ENCODE results near the gene XPO6. TPM values are rescaled to one million over a fixed set of nuclear protein-coding genes. Genes with fewer than 3 reads are reported as not detected.

XPO6 gene
- total RNA-seq, 1 experiment from 2014 or later, result 135 TPM

DNA sequence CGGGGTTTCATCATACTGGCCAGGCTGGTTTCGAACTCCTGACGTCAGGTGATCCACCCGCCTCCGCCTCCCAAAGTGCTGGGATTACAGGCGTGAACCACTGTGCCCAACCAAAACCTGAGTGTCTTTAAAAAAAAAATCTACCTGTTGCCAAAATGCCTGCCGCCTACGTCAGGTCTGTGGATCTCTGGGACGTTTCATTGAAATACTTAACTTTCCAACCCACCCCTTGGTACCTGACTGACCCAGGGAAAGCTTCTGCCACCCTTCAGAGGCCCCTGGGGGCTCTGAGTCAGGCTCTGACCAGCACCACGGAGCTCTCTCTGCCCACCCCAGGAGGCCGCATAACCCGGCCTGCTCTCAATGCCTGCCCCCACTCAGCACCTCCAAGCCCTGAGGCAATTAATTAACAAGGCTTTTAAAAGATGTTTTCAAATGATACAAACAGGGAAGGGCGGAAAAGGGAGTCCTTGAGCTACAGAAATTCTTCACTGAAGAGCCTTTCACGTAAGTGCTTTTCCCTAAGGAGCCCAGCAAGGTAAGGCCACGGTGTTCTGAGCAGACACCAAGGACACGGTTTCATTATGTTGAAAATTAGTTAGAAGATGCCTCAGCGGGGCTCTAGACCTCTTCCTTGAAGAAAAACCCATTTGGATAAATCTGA, 118.9 kb downstream of the XPO6 start:
- Histone ChIP-seq H3K27ac (ENCODE audit: low read length) (no peak overlapping the region), H3K4me1 (ENCODE audit: control insufficient read depth, insufficient read depth, low read length) (no peaks in the 10 kb centered on the region), H3K4me3 (ENCODE audit: low read depth in 2 of 2, low read length in 2 of 2) (no peak overlapping the region), H3K27me3 (ENCODE audit: control insufficient read depth, insufficient read depth, low read length) (no peaks in the 10 kb centered on the region), H3K9me3 (ENCODE audit: control insufficient read depth, insufficient read depth, low read depth, low read length) (no peaks in the 10 kb centered on the region), H3K36me3 (ENCODE audit: control insufficient read depth, insufficient read depth, low read length) (no peaks in the 10 kb centered on the region)
- no peak for DNase-seq (ENCODE audit: low read depth, low spot score)
- ChIA-PET POLR2A (no interaction called here), CTCF (interaction anchor here (0.6 kb wide), 1 partner anchor 22 kb away, joined by 6 read pairs; no protein-coding TSS in a partner anchor)
- TF ChIP-seq TCF7L2 (IDR thresholded peaks at IDR 0.05; ENCODE audit: low read depth, low read length) (no peak), POLR2AphosphoS5 (IDR thresholded peaks at IDR 0.05; ENCODE audit: low read depth, low read length) (no peak)
- TF ChIP-seq, protein P1, sequence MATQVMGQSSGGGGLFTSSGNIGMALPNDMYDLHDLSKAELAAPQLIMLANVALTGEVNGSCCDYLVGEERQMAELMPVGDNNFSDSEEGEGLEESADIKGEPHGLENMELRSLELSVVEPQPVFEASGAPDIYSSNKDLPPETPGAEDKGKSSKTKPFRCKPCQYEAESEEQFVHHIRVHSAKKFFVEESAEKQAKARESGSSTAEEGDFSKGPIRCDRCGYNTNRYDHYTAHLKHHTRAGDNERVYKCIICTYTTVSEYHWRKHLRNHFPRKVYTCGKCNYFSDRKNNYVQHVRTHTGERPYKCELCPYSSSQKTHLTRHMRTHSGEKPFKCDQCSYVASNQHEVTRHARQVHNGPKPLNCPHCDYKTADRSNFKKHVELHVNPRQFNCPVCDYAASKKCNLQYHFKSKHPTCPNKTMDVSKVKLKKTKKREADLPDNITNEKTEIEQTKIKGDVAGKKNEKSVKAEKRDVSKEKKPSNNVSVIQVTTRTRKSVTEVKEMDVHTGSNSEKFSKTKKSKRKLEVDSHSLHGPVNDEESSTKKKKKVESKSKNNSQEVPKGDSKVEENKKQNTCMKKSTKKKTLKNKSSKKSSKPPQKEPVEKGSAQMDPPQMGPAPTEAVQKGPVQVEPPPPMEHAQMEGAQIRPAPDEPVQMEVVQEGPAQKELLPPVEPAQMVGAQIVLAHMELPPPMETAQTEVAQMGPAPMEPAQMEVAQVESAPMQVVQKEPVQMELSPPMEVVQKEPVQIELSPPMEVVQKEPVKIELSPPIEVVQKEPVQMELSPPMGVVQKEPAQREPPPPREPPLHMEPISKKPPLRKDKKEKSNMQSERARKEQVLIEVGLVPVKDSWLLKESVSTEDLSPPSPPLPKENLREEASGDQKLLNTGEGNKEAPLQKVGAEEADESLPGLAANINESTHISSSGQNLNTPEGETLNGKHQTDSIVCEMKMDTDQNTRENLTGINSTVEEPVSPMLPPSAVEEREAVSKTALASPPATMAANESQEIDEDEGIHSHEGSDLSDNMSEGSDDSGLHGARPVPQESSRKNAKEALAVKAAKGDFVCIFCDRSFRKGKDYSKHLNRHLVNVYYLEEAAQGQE (IDR thresholded peaks at IDR 0.05; ENCODE audit: insufficient read depth in 1 of 2, low read depth in 2 of 2, low read length in 1 of 2), result no peak
- TF ChIP-seq, protein P2, sequence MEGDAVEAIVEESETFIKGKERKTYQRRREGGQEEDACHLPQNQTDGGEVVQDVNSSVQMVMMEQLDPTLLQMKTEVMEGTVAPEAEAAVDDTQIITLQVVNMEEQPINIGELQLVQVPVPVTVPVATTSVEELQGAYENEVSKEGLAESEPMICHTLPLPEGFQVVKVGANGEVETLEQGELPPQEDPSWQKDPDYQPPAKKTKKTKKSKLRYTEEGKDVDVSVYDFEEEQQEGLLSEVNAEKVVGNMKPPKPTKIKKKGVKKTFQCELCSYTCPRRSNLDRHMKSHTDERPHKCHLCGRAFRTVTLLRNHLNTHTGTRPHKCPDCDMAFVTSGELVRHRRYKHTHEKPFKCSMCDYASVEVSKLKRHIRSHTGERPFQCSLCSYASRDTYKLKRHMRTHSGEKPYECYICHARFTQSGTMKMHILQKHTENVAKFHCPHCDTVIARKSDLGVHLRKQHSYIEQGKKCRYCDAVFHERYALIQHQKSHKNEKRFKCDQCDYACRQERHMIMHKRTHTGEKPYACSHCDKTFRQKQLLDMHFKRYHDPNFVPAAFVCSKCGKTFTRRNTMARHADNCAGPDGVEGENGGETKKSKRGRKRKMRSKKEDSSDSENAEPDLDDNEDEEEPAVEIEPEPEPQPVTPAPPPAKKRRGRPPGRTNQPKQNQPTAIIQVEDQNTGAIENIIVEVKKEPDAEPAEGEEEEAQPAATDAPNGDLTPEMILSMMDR (IDR thresholded peaks at IDR 0.05), result no peak
- in situ Hi-C loops (cut with HindIII; ENCODE audit: low pct_unique_long_range_greater_than_20kb, low sequenced_read_pairs) (no loop called here), intact Hi-C loops (cut with micrococcal nuclease; ENCODE audit: unreplicated experiment) (no loop called here)
- no peak for ATAC-seq
- no TSS peak for BruUV-seq (replicated peaks)

DNA sequence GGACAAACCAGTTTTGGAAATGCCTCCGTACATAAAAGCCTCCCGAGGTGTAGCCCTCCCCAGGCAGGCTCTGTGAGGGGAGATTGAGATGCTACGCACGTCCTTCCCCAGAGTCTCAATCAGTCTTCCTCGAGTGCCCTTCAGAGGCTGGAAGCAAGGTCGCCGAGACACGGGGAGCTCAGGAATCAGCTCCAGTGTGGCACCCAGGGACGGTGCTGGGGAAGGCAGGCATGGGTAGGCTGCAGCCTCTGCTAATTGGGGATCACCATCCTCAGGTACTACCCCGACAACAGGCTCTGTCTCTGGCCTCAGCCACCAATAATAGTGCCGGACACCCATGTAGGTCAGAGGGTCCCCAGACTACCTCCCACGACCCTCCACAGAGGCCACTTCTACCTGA, 120.1 kb downstream of the XPO6 start:
- DNase-seq (ENCODE audit: low read depth, low spot score) (no peak), ATAC-seq (no peak)
- TF ChIP-seq, protein P2 (IDR thresholded peaks at IDR 0.05), result no peak
- TF ChIP-seq, protein P1 (IDR thresholded peaks at IDR 0.05; ENCODE audit: insufficient read depth in 1 of 2, low read depth in 2 of 2, low read length in 1 of 2), result no peak
- no peak for TF ChIP-seq TCF7L2 (IDR thresholded peaks at IDR 0.05; ENCODE audit: low read depth, low read length)
- TF ChIP-seq SIN3A (IDR thresholded peaks at IDR 0.05; ENCODE audit: borderline replicate concordance, insufficient read depth, low read depth, low read length), result no peak
- no peak for TF ChIP-seq POLR2AphosphoS5 (IDR thresholded peaks at IDR 0.05; ENCODE audit: low read depth, low read length)
- POLR2A ChIA-PET, result no interaction called here
- in situ Hi-C loops (cut with HindIII; ENCODE audit: low pct_unique_long_range_greater_than_20kb, low sequenced_read_pairs), result no loop called here
- H3K36me3 ChIP-seq (ENCODE audit: control insufficient read depth, insufficient read depth, low read length), result no peaks in the 10 kb centered on the region
- H3K9me3 ChIP-seq (ENCODE audit: control insufficient read depth, insufficient read depth, low read depth, low read length), result no peaks in the 10 kb centered on the region
- BruUV-seq (replicated peaks), result no TSS peak
- CTCF ChIA-PET, result no interaction called here
- H3K4me1 ChIP-seq (ENCODE audit: control insufficient read depth, insufficient read depth, low read length), result no peaks in the 10 kb centered on the region
- intact Hi-C loops (cut with micrococcal nuclease; ENCODE audit: unreplicated experiment), result no loop called here
- H3K4me3 ChIP-seq (ENCODE audit: low read depth in 2 of 2, low read length in 2 of 2), result no peak overlapping the region
- H3K27ac ChIP-seq (ENCODE audit: low read length), result no peak overlapping the region
- no peaks in the 10 kb centered on the region for H3K27me3 ChIP-seq (ENCODE audit: control insufficient read depth, insufficient read depth, low read length)

Data from Panc1 (cell line).